Endodermal cell (in vitro differentiated cells): ENCODE measurements around the gene SOX6. TPM values are rescaled to one million over a fixed set of nuclear protein-coding genes. Genes with fewer than 3 reads are reported as not detected.

ENCODE experiments used
- DNase-seq: peaks from one replicate; pipeline ENCODE4 v3.0.0-alpha.2; 2017
- H3K27ac ChIP-seq: 2 replicates; pipeline ENCODE4 v1.5.1; 2013; ENCODE audit warnings: mild to moderate bottlenecking, low read depth, low read length, moderate library complexity
- H3K27me3 ChIP-seq: 2 replicates; pipeline ENCODE4 v1.6.1; 2013; ENCODE audit warnings: mild to moderate bottlenecking, low read length, moderate library complexity; ENCODE audit not compliant: insufficient read depth, control insufficient read depth, poor library complexity, severe bottlenecking
- H3K36me3 ChIP-seq: 2 replicates; pipeline ENCODE4 v1.7.0; 2013; ENCODE audit warnings: mild to moderate bottlenecking, low read length, moderate library complexity; ENCODE audit not compliant: control insufficient read depth, insufficient read depth
- H3K4me1 ChIP-seq: one replicate; pipeline ENCODE4 v1.7.0; 2013; ENCODE audit warnings: low read length; ENCODE audit not compliant: control insufficient read depth, insufficient read depth
- H3K4me3 ChIP-seq: 2 replicates; pipeline ENCODE4 v1.5.1; 2013; ENCODE audit warnings: mild to moderate bottlenecking, low read length, moderate library complexity
- H3K9ac ChIP-seq: 2 replicates; pipeline ENCODE4 v1.6.1; 2013; ENCODE audit warnings: mild to moderate bottlenecking, low read length, moderate library complexity; ENCODE audit not compliant: poor library complexity, severe bottlenecking; ENCODE audit errors: extremely low read depth
- H3K9me3 ChIP-seq: 2 replicates; pipeline ENCODE4 v1.6.1; 2013; ENCODE audit warnings: mild to moderate bottlenecking, low read length, moderate library complexity; ENCODE audit not compliant: control insufficient read depth
- H3K27ac Mint-ChIP-seq: 2 replicates; pipeline ENCODE4 v1.8.0; 2020; ENCODE audit warnings: mixed read lengths
- H3K27me3 Mint-ChIP-seq: 2 replicates; pipeline ENCODE4 v1.8.0; 2021; ENCODE audit warnings: mild to moderate bottlenecking, mixed read lengths; ENCODE audit not compliant: insufficient read depth
- H3K36me3 Mint-ChIP-seq: 2 replicates; pipeline ENCODE4 v1.8.0; 2020; ENCODE audit warnings: low read depth, mixed read lengths
- H3K4me1 Mint-ChIP-seq: 2 replicates; pipeline ENCODE4 v1.8.0; 2020; ENCODE audit warnings: mixed read lengths
- H3K4me3 Mint-ChIP-seq: 2 replicates; pipeline ENCODE4 v1.8.0; 2020; ENCODE audit warnings: mild to moderate bottlenecking, moderate library complexity, mixed read lengths
- H3K9me3 Mint-ChIP-seq: 2 replicates; pipeline ENCODE4 v1.8.0; 2020; ENCODE audit warnings: mild to moderate bottlenecking, mixed read lengths
- CTCF ChIP-seq: fragments of 200-600 bp; sonication (generic); conservative IDR thresholded peaks from 2 replicates; pipeline ENCODE4 v1.5.0; 2021; ENCODE audit warnings: antibody characterized with exemption, mild to moderate bottlenecking
- WGBS, 2 experiments: methylation state at CpG; one replicate each; pipeline versions ENCODE4 v1.1.5 to v1.1.7; 2013; ENCODE audit warnings: missing lambda C conversion rate in 2 of 2, mixed read lengths in 1 of 2; ENCODE audit not compliant: insufficient coverage in 1 of 2, insufficient read length in 1 of 2; 5-methylcytosine and 5-hydroxymethylcytosine counted together
- total RNA-seq, 2 donors: library from RNA; stranded (reverse); fragmentation: NEBNext Ultra II Directional in 1 of 2; extraction: Animal tissue kit (Norgen Biotek cat#: 25700) in 1 of 2; gene quantifications; 2 replicates in 1 of 2; 3 replicates in 1 of 2; pipeline ENCODE4 v1.2.1, GENCODE V29; 2021

SOX6 gene
- total RNA-seq, 2 donors from 2014 or later = 0.13 to 0.20 TPM

- Histone ChIP-seq H3K4me3 (no peak overlapping the region), H3K4me1 (peaks cover 9% of the 10 kb centered on the region), H3K9me3 (no peaks in the 10 kb centered on the region), H3K9ac (no peak overlapping the region), H3K36me3 (no peaks in the 10 kb centered on the region), H3K27me3 (no peaks in the 10 kb centered on the region), H3K27ac (peak overlapping the region; percentile 50)
- 100% methylated on average over 2 of the region's 2 CpGs for WGBS, 2 experiments
- H3K36me3 Mint-ChIP-seq = no peaks in the 10 kb centered on the region
- no peaks in the 10 kb centered on the region for H3K9me3 Mint-ChIP-seq
- no peak overlapping the region for H3K27ac Mint-ChIP-seq
- DNase-seq = no peak
- H3K4me3 Mint-ChIP-seq = no peak overlapping the region
- H3K4me1 Mint-ChIP-seq = no peaks in the 10 kb centered on the region
- TF ChIP-seq CTCF = no peak
- no peaks in the 10 kb centered on the region for H3K27me3 Mint-ChIP-seq
These were observed 274.0 kb downstream of the SOX6 start for GRCh38 chr11:16082095-16083055.

- H3K4me1 ChIP-seq = peaks cover 8% of the 10 kb centered on the region
- no peaks in the 10 kb centered on the region for H3K36me3 Mint-ChIP-seq
- H3K9ac ChIP-seq = no peak overlapping the region
- H3K27me3 ChIP-seq = no peaks in the 10 kb centered on the region
- H3K27ac ChIP-seq = peak overlapping the region; percentile 25
- no peak for DNase-seq
- no peak overlapping the region for H3K4me3 Mint-ChIP-seq
- H3K27me3 Mint-ChIP-seq = no peaks in the 10 kb centered on the region
- no peaks in the 10 kb centered on the region for H3K36me3 ChIP-seq
- 86 to 90% methylated on average over 4 to 5 of the region's 5 CpGs for WGBS, 2 experiments
- no peaks in the 10 kb centered on the region for H3K4me1 Mint-ChIP-seq
- no peak for TF ChIP-seq CTCF
- H3K9me3 Mint-ChIP-seq = no peaks in the 10 kb centered on the region
- no peak overlapping the region for H3K4me3 ChIP-seq
- no peaks in the 10 kb centered on the region for H3K9me3 ChIP-seq
- H3K27ac Mint-ChIP-seq = no peak overlapping the region
These were observed 274.8 kb downstream of the SOX6 start for GRCh38 chr11:16081382-16082094.

GRCh38 chr11:16080688-16081381 lies 275.5 kb downstream of the SOX6 start:
- WGBS, 2 experiments = 88% methylated on average over 4 of the region's 4 CpGs; no CpG with 5 or more reads in 1 of the 2 experiments
- no peak for TF ChIP-seq CTCF

More at GRCh38 chr11:16080688-16081381, 275.5 kb downstream of the SOX6 start:
- H3K4me3 ChIP-seq = no peak overlapping the region
- no peaks in the 10 kb centered on the region for H3K36me3 ChIP-seq
- H3K4me1 Mint-ChIP-seq = no peaks in the 10 kb centered on the region
- peaks cover 2% of the 10 kb centered on the region for H3K9me3 Mint-ChIP-seq
- H3K4me3 Mint-ChIP-seq = no peak overlapping the region
- no peak overlapping the region for H3K27ac Mint-ChIP-seq
- H3K4me1 ChIP-seq = peaks cover under 1% of the 10 kb centered on the region
- no peak overlapping the region for H3K9ac ChIP-seq
- H3K27ac ChIP-seq = no peak overlapping the region
- H3K36me3 Mint-ChIP-seq = no peaks in the 10 kb centered on the region
- H3K27me3 Mint-ChIP-seq = no peaks in the 10 kb centered on the region
- no peak for DNase-seq
- H3K27me3 ChIP-seq = no peaks in the 10 kb centered on the region
- no peaks in the 10 kb centered on the region for H3K9me3 ChIP-seq
